Measurements from ENCODE around the gene KLHL29.

Gene KLHL29

DNA sequence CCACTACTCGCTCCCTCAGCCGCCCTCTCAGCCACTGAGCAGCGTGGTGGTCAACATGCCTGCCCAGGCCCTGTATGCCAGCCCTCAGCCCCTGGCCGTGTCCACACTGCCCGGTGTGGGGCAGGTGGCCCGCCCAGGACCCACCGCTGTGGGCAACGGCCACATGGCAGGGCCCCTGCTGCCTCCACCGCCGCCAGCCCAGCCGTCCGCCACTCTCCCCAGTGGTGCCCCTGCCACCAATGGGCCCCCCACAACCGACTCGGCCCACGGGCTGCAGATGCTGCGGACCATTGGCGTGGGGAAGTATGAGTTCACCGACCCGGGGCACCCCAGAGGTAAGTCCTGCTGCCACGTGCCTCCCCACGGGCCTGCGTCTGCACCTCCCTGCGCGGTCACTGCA, 257.5 kb downstream of the KLHL29 start:
- DNase-seq = no peak

DNA sequence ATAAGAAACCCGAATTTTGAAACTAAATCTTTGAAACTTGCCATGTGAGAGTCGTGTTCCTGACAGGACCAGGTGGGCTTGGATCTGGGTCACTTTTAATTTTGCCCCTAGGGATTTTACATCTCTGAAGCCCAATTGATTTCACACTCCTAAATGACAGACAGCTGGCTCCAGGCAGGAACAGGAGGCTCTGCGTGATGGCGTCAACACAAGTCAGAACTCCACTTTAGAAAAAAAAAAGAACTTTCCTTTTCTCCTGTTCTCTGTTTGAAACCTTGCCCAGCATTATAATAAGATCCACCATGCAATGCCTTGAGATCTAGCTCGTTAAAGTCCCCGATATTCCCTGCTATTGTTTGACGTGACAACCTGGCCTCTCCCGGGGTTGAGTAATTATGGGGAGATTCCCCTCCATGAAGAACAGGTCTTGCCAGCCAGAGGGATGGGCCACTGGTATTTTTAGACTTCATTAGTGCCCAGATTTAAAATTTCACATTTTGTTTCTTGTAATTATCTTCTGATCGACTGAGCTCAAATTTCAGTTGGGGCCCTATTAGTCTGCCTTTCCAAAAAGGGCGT, 260.3 kb downstream of the KLHL29 start:
- DNase-seq = no peak

DNA sequence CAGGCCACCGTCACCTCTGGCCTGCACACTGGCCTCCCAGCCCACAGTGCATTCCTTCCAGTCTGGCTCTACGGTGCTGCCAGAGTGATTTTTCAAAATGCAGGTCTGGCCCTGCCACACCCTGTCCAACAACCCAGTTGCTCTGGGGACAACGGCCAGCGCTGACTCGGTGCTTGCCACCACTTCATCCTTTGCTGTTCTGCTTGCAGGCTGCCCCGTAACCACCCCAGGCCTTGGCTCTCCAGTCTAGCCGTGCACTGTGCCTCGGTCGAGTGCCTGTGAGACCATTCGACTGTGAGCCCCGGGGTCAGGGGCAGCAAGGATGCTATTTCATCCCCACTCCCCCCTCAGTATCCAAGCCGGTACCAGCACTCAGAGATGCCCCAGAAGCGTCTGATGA, 262.6 kb downstream of the KLHL29 start:
- DNase-seq = no peak

DNA sequence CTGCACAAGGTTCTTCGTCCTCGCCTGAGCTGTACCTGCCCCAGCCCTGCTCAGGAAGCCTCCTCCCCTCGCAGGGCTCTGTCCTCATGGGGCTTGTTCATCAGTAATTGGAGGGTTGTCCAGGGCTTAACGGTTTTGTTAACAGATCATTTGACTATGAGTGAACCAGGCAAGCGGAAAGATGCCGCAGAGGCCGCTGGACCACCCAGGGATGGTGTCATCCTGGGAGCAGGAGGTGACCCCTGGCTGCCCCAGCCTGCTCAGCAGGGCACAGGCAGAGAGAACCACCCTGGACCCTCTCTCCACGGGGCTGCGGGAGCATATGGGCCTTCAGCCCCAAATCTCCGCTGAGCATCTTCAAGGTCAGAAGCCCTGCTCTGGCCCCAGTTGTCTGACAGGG, 264.3 kb downstream of the KLHL29 start:
- DNase-seq = no peak

DNA sequence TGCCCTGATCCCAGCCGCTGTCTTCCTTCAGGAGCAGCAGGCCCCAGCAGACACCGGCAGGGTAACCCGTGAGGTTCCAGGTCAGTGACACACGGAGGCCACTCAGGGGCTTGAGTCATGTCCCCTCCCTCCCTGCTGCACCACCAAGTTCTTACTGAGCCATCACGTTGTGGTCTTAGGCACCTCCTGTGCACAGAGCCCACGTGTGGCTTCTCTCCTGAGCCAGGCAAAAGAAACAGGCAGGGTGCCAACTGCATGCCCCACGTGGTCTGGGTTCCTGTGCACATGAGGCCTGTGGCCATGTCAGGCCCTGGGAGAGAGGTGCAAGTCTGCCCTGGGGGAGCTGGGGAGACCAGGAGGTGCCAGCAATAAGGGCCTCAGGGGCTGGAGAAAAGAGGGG, 264.8 kb downstream of the KLHL29 start:
- DNase-seq = no peak

DNA sequence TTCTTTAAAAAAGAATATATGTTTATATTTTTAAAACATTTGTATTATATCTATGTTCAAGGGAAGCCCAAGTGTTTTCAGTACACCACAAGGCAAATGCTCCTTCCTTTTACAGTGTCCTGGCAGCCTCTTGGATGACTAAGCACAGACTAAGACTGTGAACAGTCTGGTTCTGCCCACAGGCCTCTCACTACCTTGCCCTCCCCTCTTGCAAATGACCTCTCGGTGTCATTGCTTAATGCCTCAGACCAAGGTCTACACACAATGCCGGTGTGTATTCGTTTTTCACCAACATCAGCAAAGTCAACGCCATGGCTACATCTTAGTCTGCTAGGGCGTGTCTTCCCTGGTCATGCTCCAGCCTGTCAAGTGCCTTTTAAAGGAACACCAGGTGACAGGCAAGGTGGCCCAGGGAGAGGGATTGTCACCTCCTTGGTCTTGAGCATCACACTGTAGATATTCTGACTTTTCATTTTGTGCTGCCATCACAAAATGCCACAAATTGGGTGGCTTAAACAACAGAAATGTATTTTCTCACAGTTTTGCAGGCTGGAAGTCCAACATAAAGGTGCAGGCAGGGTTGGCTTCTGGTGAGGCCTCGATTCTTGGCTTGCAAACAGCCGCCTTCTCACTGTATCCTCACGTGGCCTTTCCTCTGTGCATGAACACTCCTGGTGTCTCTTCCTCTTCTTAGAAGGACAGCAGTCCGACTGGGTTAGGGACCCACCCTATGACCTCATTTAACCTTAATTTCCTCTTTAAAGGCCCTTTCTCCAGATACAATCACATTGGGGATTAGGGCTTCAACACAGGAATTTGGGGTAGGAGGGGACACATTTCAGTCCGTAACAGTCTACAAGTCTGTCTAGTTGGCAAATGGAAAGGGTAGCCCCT, 266.5 kb downstream of the KLHL29 start:
- DNase-seq = no peak

DNA sequence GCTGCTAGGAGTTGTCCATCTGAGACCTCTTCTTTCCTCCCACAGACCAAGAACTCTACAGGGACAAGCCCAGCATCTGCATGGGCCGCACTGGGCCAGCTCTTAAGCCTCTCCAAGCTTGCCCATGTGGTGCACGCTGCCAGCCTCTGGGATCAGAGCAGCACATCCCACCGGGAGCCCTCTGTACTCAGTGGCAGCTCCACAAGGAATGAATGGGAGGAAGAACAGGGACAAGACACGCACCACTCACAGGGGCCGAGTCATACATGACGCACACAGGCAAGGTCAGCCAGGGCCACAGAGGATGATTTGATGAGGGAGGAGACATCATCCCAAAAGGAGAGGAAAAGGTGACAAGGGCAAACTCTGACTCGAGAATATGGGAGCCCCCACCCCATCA, 268.3 kb downstream of the KLHL29 start:
- DNase-seq = no peak

DNA sequence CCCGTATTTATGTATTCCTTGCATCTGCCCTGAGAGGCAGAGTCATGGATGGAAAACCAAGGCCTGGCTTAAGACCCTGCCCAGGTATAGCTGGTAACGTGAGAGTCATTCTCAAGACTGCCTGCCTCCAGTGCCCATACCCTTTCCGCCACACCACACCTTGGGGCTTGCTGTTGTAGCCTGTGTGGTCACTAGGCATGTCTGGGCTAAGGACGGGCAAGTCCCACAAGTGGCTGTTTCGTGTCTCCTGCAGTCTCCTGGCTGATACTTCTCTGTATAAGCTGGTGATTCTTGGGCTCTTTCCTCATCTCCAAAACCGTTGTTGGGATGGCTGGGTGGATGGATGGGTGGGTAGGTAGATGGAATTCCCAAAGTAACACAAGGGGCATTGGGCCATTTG, 269.8 kb downstream of the KLHL29 start:
- DNase-seq = no peak

- DNase-seq = no peak
Observed at GRCh38 chr2:23655934-23656596, 271.1 kb downstream of the KLHL29 start.

DNA sequence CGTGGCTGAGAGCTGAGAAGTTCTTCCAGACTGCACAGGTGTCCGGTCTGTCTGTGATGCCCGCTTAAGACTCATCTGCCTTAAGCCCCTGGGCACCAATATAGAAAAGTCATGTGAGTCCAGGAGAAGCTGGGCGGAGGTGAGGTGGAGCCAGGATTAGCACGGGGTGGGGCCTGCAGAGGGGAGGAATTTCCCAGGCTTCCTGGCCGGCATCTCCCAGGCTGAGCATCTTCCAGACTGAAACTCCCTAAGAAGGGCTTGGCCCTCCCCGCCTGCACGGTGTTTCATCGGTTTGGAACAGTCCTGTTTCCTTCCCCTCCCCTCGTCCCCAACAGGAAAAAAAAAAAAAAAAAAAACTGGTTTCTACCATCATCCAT, 271.6 kb downstream of the KLHL29 start:
- no peak for DNase-seq

DNA sequence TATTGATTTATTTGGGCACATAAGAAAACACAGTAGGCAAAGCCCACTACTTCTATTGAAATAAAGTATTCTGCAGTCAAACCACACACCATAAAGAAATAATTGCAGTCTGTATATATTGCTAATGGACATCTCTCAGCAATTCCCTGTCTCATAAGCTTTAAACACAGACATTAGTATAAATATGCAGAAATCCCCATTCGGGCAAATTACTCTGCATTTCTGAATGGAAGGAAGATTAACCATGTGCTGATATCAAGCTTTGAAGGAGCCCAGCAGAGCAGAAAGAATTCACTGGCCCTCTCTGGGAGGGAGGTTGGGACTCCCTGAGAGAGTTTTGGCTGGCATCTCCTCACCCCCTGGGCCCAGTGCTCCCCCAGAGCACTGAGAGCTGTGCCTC, 272.4 kb downstream of the KLHL29 start:
- no peak for DNase-seq

DNA sequence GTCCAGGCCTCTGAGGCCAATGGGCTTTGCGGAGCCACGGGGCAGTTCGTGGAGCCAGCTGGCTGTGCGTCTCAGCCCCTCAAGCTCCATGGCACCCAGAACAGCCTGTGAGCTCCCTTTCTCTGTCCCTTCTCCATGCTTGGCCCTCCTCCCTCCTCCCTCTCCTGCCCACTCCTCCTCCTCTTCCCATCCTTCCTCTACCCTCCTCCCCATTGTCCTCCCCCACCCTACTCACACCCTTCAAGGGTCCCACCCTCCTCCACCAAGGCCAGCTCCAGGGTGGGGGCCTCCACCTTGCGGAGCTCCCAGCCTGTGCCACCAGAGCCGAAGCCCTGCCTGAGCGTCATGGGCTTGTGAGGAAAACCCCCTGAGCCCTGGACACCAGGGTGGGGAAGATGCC, 273.0 kb downstream of the KLHL29 start:
- no peak for DNase-seq

DNA sequence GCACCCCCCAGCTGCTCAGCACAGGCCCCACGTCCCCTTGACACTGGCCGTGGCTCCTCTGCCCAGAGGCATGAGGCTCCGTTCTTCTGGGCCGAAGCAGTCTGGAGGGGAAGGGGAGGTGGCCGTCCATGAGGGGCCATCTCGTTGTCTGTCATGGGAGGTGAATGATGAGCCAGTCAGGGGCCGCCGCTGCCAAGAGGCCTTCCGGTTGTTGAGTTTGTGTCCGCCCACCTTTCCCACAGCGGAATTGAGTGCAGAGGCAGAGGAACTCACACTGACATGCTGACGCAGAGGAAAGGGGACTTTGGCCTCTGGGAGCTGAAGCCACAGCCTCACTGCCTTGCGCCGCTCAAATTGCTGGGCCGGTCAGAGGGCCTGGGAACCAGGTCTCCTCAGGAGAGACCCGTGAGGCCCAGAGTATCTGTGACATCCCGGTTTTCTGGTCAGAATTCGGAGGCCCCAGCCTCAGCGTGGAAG, 273.5 kb downstream of the KLHL29 start:
- DNase-seq = peak in 1 of 2 donors; percentile 46

DNA sequence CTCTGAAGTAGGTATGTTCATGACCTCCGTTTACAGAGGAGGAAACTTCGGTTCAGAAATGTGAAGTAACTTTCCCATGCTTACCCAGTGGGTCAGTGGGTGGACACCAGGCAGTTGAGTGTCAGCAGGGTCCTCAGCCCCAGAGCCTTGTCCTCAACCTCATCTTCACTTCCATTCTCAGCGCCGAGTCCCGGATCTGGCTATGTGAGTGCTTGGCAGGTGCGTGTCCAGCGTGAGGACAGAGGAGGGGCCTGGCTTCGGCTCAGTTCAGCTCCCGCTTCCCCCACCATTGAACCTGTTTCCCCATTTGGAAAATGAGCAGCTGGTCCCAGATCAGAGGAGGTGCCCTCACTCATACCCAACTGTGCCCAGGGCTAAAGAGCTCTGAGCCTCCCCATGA, 274.3 kb downstream of the KLHL29 start:
- no peak for DNase-seq

GRCh38 chr2:23659773-23660172, 274.8 kb downstream of the KLHL29 start:
- no peak for DNase-seq

GRCh38 chr2:23660237-23660636, 275.3 kb downstream of the KLHL29 start:
- no peak for DNase-seq

DNA sequence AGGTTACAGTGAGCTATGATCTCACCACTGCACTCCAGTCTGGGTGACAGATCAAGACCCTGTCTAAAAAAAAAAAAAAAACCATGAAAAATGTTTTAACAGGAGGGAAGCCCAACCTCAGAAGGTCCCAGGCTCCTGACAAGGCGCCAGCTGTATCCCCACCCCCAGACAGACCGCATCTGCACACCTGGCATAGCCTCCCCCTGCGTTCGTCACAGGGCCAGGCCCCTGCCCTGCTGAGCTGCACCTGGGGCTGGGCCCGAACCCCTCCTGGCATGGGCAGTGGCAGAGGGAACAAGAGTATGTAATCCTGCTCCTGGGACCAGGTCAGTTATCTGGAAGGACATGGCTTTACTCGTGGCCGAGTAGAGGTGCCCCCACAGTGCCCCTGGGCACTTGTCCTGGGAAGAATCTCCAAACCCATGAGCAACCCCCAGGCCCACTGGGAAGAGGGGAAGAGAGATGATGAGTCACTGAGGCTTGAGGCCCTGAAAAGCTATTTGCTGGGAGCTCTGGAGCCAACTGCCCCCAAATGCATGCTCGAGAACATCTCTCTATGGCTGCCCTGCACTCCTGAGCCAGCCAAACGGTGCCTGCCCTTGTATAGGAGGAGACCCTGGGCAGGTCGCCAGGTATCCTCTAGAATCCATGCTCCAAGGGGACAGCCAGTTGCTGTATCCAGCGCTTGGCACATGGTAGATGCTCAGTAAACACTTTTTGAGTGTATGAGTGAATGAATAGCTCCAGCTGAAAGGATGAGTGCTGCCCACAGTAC, 276.5 kb downstream of the KLHL29 start:
- no peak for DNase-seq

- no peak for DNase-seq
Observed at GRCh38 chr2:23662466-23662865, 277.5 kb downstream of the KLHL29 start.

DNA sequence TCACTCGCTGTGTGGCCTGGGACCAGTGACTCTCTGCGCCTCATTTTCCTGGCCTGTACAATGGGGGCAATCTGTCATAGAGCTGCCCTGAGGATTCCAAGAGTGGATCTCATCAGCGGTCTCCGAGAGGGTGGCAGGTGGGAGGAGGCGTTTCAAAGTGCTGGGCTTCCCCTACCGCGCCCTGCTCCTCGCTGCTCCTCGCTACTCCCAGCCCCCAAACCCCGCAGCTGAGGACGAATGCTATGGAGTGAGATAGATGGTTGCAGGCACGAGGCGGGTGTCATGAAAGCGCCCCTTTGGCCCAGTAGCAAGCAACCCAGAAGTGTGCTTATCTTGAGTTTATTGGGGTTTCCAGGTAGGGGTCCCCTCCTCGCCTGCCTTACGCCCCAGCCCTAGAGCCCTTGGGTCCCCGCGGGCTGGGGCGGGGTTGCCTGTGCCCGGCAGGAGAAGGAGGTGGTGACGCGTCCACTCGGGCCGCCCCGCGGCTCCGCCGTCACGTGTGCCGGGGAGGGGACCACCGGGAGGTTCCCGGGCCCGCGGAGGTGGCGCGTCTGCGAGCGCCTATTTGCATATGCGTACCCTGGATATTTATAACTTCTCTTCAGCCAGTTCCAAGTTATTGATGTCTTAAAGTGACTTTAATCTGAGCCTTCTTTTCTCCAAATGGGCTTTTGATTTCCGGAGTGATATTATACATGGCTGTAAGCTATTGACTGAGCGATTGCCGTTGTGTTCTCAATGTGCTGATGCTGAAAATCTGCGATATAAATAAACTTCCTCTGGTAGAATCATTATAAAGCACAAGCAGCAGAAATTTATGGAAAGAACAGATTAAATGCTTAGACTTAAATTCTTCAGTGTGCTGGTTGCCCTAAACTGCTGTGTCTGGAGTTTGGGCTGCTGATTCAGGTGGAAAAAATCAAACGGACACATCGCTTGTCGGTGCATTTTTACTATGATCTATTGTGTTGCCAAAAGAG, 278.3 kb downstream of the KLHL29 start:
- DNase-seq = no peak

DNA sequence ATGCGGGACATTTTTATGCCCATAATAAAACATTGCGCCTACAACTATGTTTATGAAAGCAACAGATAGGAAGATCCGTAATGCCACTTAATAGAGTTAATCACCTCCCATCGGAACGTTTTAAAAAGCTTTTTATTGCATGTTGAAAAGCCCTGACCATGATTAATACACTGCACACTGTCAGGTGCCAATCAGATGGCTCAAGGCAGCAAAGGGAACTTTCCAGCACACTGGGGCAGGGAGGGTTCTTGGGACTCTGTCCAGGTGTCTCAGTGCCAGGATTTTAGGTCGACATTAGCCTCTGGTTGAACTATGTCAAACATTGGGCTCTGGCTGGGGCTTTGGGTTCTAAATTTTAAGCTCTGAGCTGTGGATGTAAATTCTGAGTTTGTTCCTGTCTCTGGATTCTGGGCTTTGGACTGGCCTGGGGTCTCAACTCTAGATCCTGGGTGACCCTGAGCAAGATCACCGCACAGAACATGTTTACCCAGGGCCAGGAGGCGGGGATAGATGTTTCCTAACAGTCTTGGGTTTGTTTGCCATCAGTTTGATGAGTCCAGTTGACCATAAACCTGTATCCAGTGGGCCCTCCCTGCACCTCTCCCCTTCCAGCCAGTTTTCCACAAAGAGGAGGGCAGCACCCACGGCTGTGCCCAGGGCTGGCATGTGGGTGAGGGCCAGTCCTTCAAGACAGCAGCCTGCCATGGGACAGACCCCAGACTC, 279.2 kb downstream of the KLHL29 start:
- DNase-seq = no peak

Data from stimulated activated CD4-positive, alpha-beta T cell treated with anti-CD3 and anti-CD28 coated beads, Interleukin-2, amount 100 ng/mL, for 24 hours (primary cell).